Measurements from ENCODE around the gene RAB43.

Gene RAB43

GRCh38 chr3:129040579-129041300 is 80.9 kb downstream of the RAB43 start:
- Histone ChIP-seq H3K9me3 (ENCODE audit: control insufficient read depth in 1 of 2, low read length in 2 of 2) (peaks cover 0 to 3% of the 10 kb centered on the region in 2 donors), H3K27me3 (ENCODE audit: low read depth, low read length) (peaks cover 1% of the 10 kb centered on the region), H3K4me1 (ENCODE audit: control insufficient read depth in 1 of 2, insufficient read depth in 2 of 2, low read length in 2 of 2) (peaks cover 0 to 12% of the 10 kb centered on the region in 2 donors), H3K36me3 (ENCODE audit: control insufficient read depth in 1 of 2, insufficient read depth in 2 of 2, low read length in 2 of 2) (peaks cover 0 to 7% of the 10 kb centered on the region in 2 donors), H3K4me3 (ENCODE audit: low read depth in 1 of 2, low read length in 2 of 2) (no peak overlapping the region), H3K27ac (ENCODE audit: low read length) (no peak overlapping the region)

GRCh38 chr3:129040039-129040336 is 81.6 kb downstream of the RAB43 start:
- no peak overlapping the region for H3K4me3 ChIP-seq (ENCODE audit: low read depth in 1 of 2, low read length in 2 of 2)
- H3K27me3 ChIP-seq (ENCODE audit: low read depth, low read length) = no peaks in the 10 kb centered on the region
- H3K4me1 ChIP-seq (ENCODE audit: control insufficient read depth in 1 of 2, insufficient read depth in 2 of 2, low read length in 2 of 2) = peaks cover 0 to 17% of the 10 kb centered on the region in 2 donors
- peaks cover 0 to 3% of the 10 kb centered on the region in 2 donors for H3K9me3 ChIP-seq (ENCODE audit: control insufficient read depth in 1 of 2, low read length in 2 of 2)
- H3K27ac ChIP-seq (ENCODE audit: low read length) = no peak overlapping the region
- H3K36me3 ChIP-seq (ENCODE audit: control insufficient read depth in 1 of 2, insufficient read depth in 2 of 2, low read length in 2 of 2) = peaks cover 0 to 7% of the 10 kb centered on the region in 2 donors

- Histone ChIP-seq H3K27me3 (ENCODE audit: low read depth, low read length) (no peaks in the 10 kb centered on the region), H3K4me1 (ENCODE audit: control insufficient read depth in 1 of 2, insufficient read depth in 2 of 2, low read length in 2 of 2) (peaks cover 0 to 22% of the 10 kb centered on the region in 2 donors), H3K36me3 (ENCODE audit: control insufficient read depth in 1 of 2, insufficient read depth in 2 of 2, low read length in 2 of 2) (peaks cover 0 to 7% of the 10 kb centered on the region in 2 donors), H3K27ac (ENCODE audit: low read length) (no peak overlapping the region), H3K9me3 (ENCODE audit: control insufficient read depth in 1 of 2, low read length in 2 of 2) (no peaks in the 10 kb centered on the region), H3K4me3 (ENCODE audit: low read depth in 1 of 2, low read length in 2 of 2) (no peak overlapping the region)
Observed at GRCh38 chr3:129039271-129040038, 82.1 kb downstream of the RAB43 start.

GRCh38 chr3:129038121-129038855 is 83.3 kb downstream of the RAB43 start:
- H3K9me3 ChIP-seq (ENCODE audit: control insufficient read depth in 1 of 2, low read length in 2 of 2) = no peaks in the 10 kb centered on the region
- H3K27me3 ChIP-seq (ENCODE audit: low read depth, low read length) = no peaks in the 10 kb centered on the region
- peaks cover 0 to 7% of the 10 kb centered on the region in 2 donors for H3K36me3 ChIP-seq (ENCODE audit: control insufficient read depth in 1 of 2, insufficient read depth in 2 of 2, low read length in 2 of 2)
- H3K4me3 ChIP-seq (ENCODE audit: low read depth in 1 of 2, low read length in 2 of 2) = no peak overlapping the region
- no peak overlapping the region for H3K27ac ChIP-seq (ENCODE audit: low read length)
- peaks cover 0 to 26% of the 10 kb centered on the region in 2 donors for H3K4me1 ChIP-seq (ENCODE audit: control insufficient read depth in 1 of 2, insufficient read depth in 2 of 2, low read length in 2 of 2)

Data from muscle layer of duodenum (tissue), 2 donors.